ENCODE results near the gene NCCRP1. TPM values are rescaled to one million over a fixed set of nuclear protein-coding genes. Genes with fewer than 3 reads are reported as not detected.

NCCRP1 gene
- total RNA-seq: 0.20 and 4.3 TPM in 2 replicates

GRCh38 chr19:39196860-39197562, at the start of gene NCCRP1:
Gene NCCRP1 (plus strand): TSS chr19:39196964. CDS start chr19:39196983, 19 bp downstream.
- no peak for DNase-seq (ENCODE audit: low read depth)

- no peak for DNase-seq (ENCODE audit: low read depth)
Observed at GRCh38 chr19:39147480-39147879, 49.3 kb upstream of the NCCRP1 start.

GRCh38 chr19:39148939-39149529, 47.7 kb upstream of the NCCRP1 start:
- DNase-seq (ENCODE audit: low read depth): no peak

GRCh38 chr19:39150235-39150634, 46.5 kb upstream of the NCCRP1 start:
- no peak for DNase-seq (ENCODE audit: low read depth)

- no peak for DNase-seq (ENCODE audit: low read depth)
Observed at GRCh38 chr19:39150807-39151600, 45.8 kb upstream of the NCCRP1 start.

GRCh38 chr19:39152066-39152465, 44.7 kb upstream of the NCCRP1 start:
- DNase-seq (ENCODE audit: low read depth): no peak

GRCh38 chr19:39154100-39154628, 42.6 kb upstream of the NCCRP1 start:
- no peak for DNase-seq (ENCODE audit: low read depth)

- DNase-seq (ENCODE audit: low read depth): peak; percentile 28
Observed at GRCh38 chr19:39154629-39155100, 42.1 kb upstream of the NCCRP1 start.

- DNase-seq (ENCODE audit: low read depth): no peak
Observed at GRCh38 chr19:39155114-39155700, 41.6 kb upstream of the NCCRP1 start.

- DNase-seq (ENCODE audit: low read depth): no peak
Observed at GRCh38 chr19:39155741-39156140, 41.0 kb upstream of the NCCRP1 start.

GRCh38 chr19:39156326-39157230, 40.2 kb upstream of the NCCRP1 start:
- no peak for DNase-seq (ENCODE audit: low read depth)

GRCh38 chr19:39157275-39157996, 39.3 kb upstream of the NCCRP1 start:
- DNase-seq (ENCODE audit: low read depth): no peak

GRCh38 chr19:39157997-39158389, 38.8 kb upstream of the NCCRP1 start:
- no peak for DNase-seq (ENCODE audit: low read depth)

- no peak for DNase-seq (ENCODE audit: low read depth)
Observed at GRCh38 chr19:39158646-39159260, 38.0 kb upstream of the NCCRP1 start.

GRCh38 chr19:39160523-39160861, 36.3 kb upstream of the NCCRP1 start:
- no peak for DNase-seq (ENCODE audit: low read depth)

- no peak for DNase-seq (ENCODE audit: low read depth)
Observed at GRCh38 chr19:39160889-39161672, 35.7 kb upstream of the NCCRP1 start.

GRCh38 chr19:39162441-39163043, 34.2 kb upstream of the NCCRP1 start:
- no peak for DNase-seq (ENCODE audit: low read depth)

GRCh38 chr19:39163621-39164020, 33.1 kb upstream of the NCCRP1 start:
- no peak for DNase-seq (ENCODE audit: low read depth)

GRCh38 chr19:39164289-39164688, 32.5 kb upstream of the NCCRP1 start:
- DNase-seq (ENCODE audit: low read depth): no peak
